ENCODE measurements around the gene TNFRSF21. TPM values are rescaled to one million over a fixed set of nuclear protein-coding genes. Genes with fewer than 3 reads are reported as not detected.

The TNFRSF21 gene
- total and polyA plus RNA-seq, 2 of the 8 experiments (the other 6 are each of a cell fraction or from before 2014, with no cell fraction given): 16.4 to 52.7 TPM

- Histone ChIP-seq H3K9me3 (ENCODE audit: insufficient read depth in 2 of 2, low read depth in 1 of 2, low read length in 1 of 2) (no peaks in the 10 kb centered on the region), H2BK20ac (ENCODE audit: low read length) (no peak overlapping the region), H3K14ac (ENCODE audit: insufficient read length) (no peak overlapping the region), H3K56ac (replicated peaks; ENCODE audit: insufficient read length, low read depth, low read length) (no peak overlapping the region), H3K9ac (replicated peaks in 1 of 4; ENCODE audit: extremely low read depth in 1 of 4, low read depth in 3 of 4, low read length in 3 of 4) (no peak overlapping the region), H3K79me2 (ENCODE audit: control insufficient read depth in 1 of 2, insufficient read depth in 2 of 2, low read length in 2 of 2) (no peaks in the 10 kb centered on the region), H3K18ac (ENCODE audit: extremely low read depth, low read length) (no peak overlapping the region), H4K20me1 (replicated peaks in 1 of 2; ENCODE audit: control insufficient read depth in 1 of 2, insufficient read depth in 2 of 2, low read length in 2 of 2) (no peaks in the 10 kb centered on the region), H3K23ac (ENCODE audit: insufficient read length) (no peak overlapping the region), H3K4ac (replicated peaks; ENCODE audit: insufficient read length, low read depth, low read length) (no peak overlapping the region), H4K8ac (ENCODE audit: extremely low read depth, insufficient read depth, low read length) (no peak overlapping the region), H3K4me2 (ENCODE audit: insufficient read depth in 1 of 2, low read depth in 2 of 2, low read length in 2 of 2) (no peak overlapping the region), H3K4me1 (replicated peaks in 1 of 4; ENCODE audit: control insufficient read depth in 3 of 4, insufficient read depth in 4 of 4, low read length in 3 of 4) (no peaks in the 10 kb centered on the region), H2BK120ac (replicated peaks; ENCODE audit: low read depth, low read length) (no peak overlapping the region), H2BK12ac (ENCODE audit: low read depth, low read length) (no peak overlapping the region), H2BK15ac (ENCODE audit: low read length) (no peak overlapping the region), H3K27ac (ENCODE audit: low read depth, low read length) (no peak overlapping the region), H4K91ac (replicated peaks; ENCODE audit: insufficient read length, low read length) (no peak overlapping the region), H2AFZ (ENCODE audit: low read length) (no peak overlapping the region), H2AK5ac (ENCODE audit: low read depth, low read length) (no peak overlapping the region), H4K5ac (ENCODE audit: insufficient read length, low read depth, low read length) (no peak overlapping the region), H3K4me3 (ENCODE audit: extremely low read depth in 1 of 4, insufficient read depth in 2 of 4, low read depth in 3 of 4, low read length in 4 of 4) (no peak overlapping the region), H2BK5ac (ENCODE audit: low read depth, low read length) (no peak overlapping the region), H3K79me1 (ENCODE audit: low read depth, low read length) (no peaks in the 10 kb centered on the region), H3K23me2 (ENCODE audit: low read depth, low read length) (no peaks in the 10 kb centered on the region), H3K27me3 (replicated peaks in 1 of 4; ENCODE audit: control insufficient read depth in 3 of 4, extremely low read depth in 1 of 4, insufficient read depth in 3 of 4, low read length in 3 of 4) (no peaks in the 10 kb centered on the region), H3K36me3 (ENCODE audit: control insufficient read depth in 2 of 4, insufficient read depth in 4 of 4, low read length in 3 of 4) (no peaks in the 10 kb centered on the region)
- no peak for FAIRE-seq
- no peak for DNase-seq (ENCODE audit: low read depth in 1 of 2, low spot score in 2 of 2)
- ChIA-PET CTCF (ENCODE audit: partially characterized antibody) (interaction anchor here (1.1 to 2.8 kb wide), 2 partner anchors 14 to 109 kb away, joined by 3 to 16 read pairs; no protein-coding TSS in a partner anchor), POLR2A (ENCODE audit: partially characterized antibody) (no interaction called here)
- WGBS, 2 experiments (ENCODE audit: extremely low coverage in 1 of 2, insufficient coverage in 1 of 2, insufficient read length in 1 of 2, insufficient replicate concordance in 2 of 2, low coverage in 1 of 2, low lambda C conversion rate in 2 of 2, missing lambda C conversion rate in 1 of 2): 89% methylated on average over 2 of the region's 2 CpGs; no CpG with 5 or more reads in 1 of the 2 experiments
- no peak for TF ChIP-seq POLR2A (IDR thresholded peaks at IDR 0.05; ENCODE audit: control extremely low read depth in 1 of 2, low read depth in 2 of 2, low read length in 2 of 2)
- no peak for TF ChIP-seq ZNF274 (IDR thresholded peaks at IDR 0.05; ENCODE audit: borderline replicate concordance, extremely low read depth, low read length)
- no peak for TF ChIP-seq RAD21 (IDR thresholded peaks at IDR 0.05 in 1 of 2, conservative IDR thresholded peaks at IDR 0.05 in 1 of 2; ENCODE audit: low read depth in 2 of 2, low read length in 2 of 2)
- no peak for TF ChIP-seq JUND (IDR thresholded peaks at IDR 0.05; ENCODE audit: low read length)
- TF ChIP-seq RFX5 (IDR thresholded peaks at IDR 0.05; ENCODE audit: borderline replicate concordance, low read depth, low read length): no peak
- no peak for TF ChIP-seq CREB1 (IDR thresholded peaks at IDR 0.05)
- TF ChIP-seq KDM5A (IDR thresholded peaks at IDR 0.05; ENCODE audit: low read length): no peak
- no peak for TF ChIP-seq GTF2F1 (IDR thresholded peaks at IDR 0.05; ENCODE audit: borderline replicate concordance, low read depth, low read length)
- no peak for TF ChIP-seq KDM4A (IDR thresholded peaks at IDR 0.05; ENCODE audit: low read depth, low read length, severe bottlenecking)
- no peak for TF ChIP-seq PHF8 (conservative IDR thresholded peaks at IDR 0.05; ENCODE audit: low read depth, low read length)
- TF ChIP-seq EZH2 (IDR thresholded peaks at IDR 0.05; ENCODE audit: low read depth, low read length, severe bottlenecking): no peak
- no peak for TF ChIP-seq CHD2 (IDR thresholded peaks at IDR 0.05; ENCODE audit: low read length)
- TF ChIP-seq TEAD4 (IDR thresholded peaks at IDR 0.05; ENCODE audit: low read depth, low read length): no peak
- no peak for TF ChIP-seq MAX (IDR thresholded peaks at IDR 0.05)
- no peak for TF ChIP-seq RNF2 (IDR thresholded peaks at IDR 0.05; ENCODE audit: borderline replicate concordance, low read depth, low read length, missing control alignments, poor library complexity, severe bottlenecking)
Observed at GRCh38 chr6:47207261-47207660, 102.4 kb downstream of the TNFRSF21 start.
